Measurements from ENCODE around the gene KCNJ9.

GRCh38 chr1:160076295-160076694 is 5.0 kb upstream of the KCNJ9 start:
- no peak for TF ChIP-seq POLR2A (IDR thresholded peaks at IDR 0.05; ENCODE audit: low read length)
- no peak for TF ChIP-seq GATA1 (IDR thresholded peaks at IDR 0.05; ENCODE audit: low read depth, low read length)
